H1 (cell line): ENCODE results near the gene KLK12. TPM values are rescaled to one million over a fixed set of nuclear protein-coding genes. Genes with fewer than 3 reads are reported as not detected.

Experiments
- CHD7 ChIP-seq: fragments of 300-600 bp; sonication (generic); IDR thresholded peaks from 2 replicates; pipeline ENCODE4 v1.7.1; 2012; ENCODE audit warnings: low read length, moderate library complexity, mild to moderate bottlenecking, inconsistent platforms; ENCODE audit not compliant: insufficient replicate concordance
- GABPA ChIP-seq: IDR thresholded peaks from 2 replicates; pipeline ENCODE4 v1.6.1; 2011; ENCODE audit warnings: mild to moderate bottlenecking, low read length, moderate library complexity, borderline replicate concordance; ENCODE audit not compliant: insufficient read depth
- KDM1A ChIP-seq: fragments of 200-600, 300-600 bp; sonication (generic); IDR thresholded peaks from 2 replicates; pipeline ENCODE4 v1.7.1; 2016; ENCODE audit warnings: mild to moderate bottlenecking, low read length, borderline replicate concordance
- KDM4A ChIP-seq: IDR thresholded peaks from one replicate; pipeline ENCODE4 v1.7.1; 2012; ENCODE audit warnings: low read depth, mild to moderate bottlenecking, moderate library complexity, low read length, inconsistent platforms; ENCODE audit not compliant: severe bottlenecking
- KDM5A ChIP-seq: fragments of 200-600 bp; IDR thresholded peaks from 2 replicates; pipeline ENCODE4 v1.7.1; 2012; ENCODE audit warnings: mild to moderate bottlenecking, low read length, inconsistent platforms, mixed read lengths
- RAD21 ChIP-seq, 2 experiments: IDR thresholded peaks in 1 of 2; conservative IDR thresholded peaks in 1 of 2; 2 replicates each; pipeline ENCODE4 v1.6.1; 2011; ENCODE audit warnings: low read depth in 2 of 2, low read length in 2 of 2, improper control_type of control experiment in 1 of 2, inconsistent platforms in 1 of 2, mild to moderate bottlenecking in 1 of 2, moderate library complexity in 1 of 2
- RFX5 ChIP-seq: IDR thresholded peaks from 2 replicates; pipeline ENCODE4 v1.6.1; 2011; ENCODE audit warnings: low read depth, low read length, improper control_type of control experiment, borderline replicate concordance
- SIX5 ChIP-seq: IDR thresholded peaks from 2 replicates; pipeline ENCODE4 v1.6.1; 2011; ENCODE audit warnings: mild to moderate bottlenecking, low read depth, low read length
- USF2 ChIP-seq: IDR thresholded peaks from 2 replicates; pipeline ENCODE4 v1.6.1; 2011; ENCODE audit warnings: low read length, improper control_type of control experiment
- polyA plus RNA-seq, 7 experiments: library from polyadenylated mRNA; depleted of rRNA in 3 of 7; stranded (reverse) in 5 of 7; unstranded in 2 of 7; fragments of >200 nt in 5 of 7; fragments of 200-250 nt in 2 of 7; gene quantifications; 1 replicate in 5 of 7; 2 replicates in 1 of 7; 4 replicates in 1 of 7; pipeline versions ENCODE4 v1.2.1 to v1.2.3, GENCODE V29; 2011 to 2013; ENCODE audit warnings: missing spikeins in 2 of 7, mixed read lengths in 2 of 7
- total RNA-seq: library from RNA; stranded (reverse); fragmentation: NEBNext Ultra II Directional; extraction: Animal tissue kit (Norgen Biotek cat#: 25700); gene quantifications from 2 replicates; pipeline ENCODE4 v1.2.1, GENCODE V29; 2021

KLK12 gene
- total and polyA plus RNA-seq, 2 of the 8 experiments (the other 6 are each of a cell fraction or from before 2014, with no cell fraction given): 0.24 TPM; not detected in 1

- TF ChIP-seq CHD7 (no peak), RFX5 (no peak), RAD21 (IDR thresholded peaks at IDR 0.05 in 1 of 2, conservative IDR thresholded peaks at IDR 0.05 in 1 of 2; ENCODE audit: low read depth in 2 of 2, low read length in 2 of 2) (no peak), GABPA (no peak), KDM1A (no peak), USF2 (no peak), KDM5A (no peak), SIX5 (no peak), KDM4A (no peak)
Observed at GRCh38 chr19:51076631-51077213, 41.9 kb upstream of the KLK12 start (continued).
